Measurements from ENCODE around the gene TBKBP1.

GRCh38 chr17:47698749-47699535, 5.0 kb downstream of the TBKBP1 start:
- peak; percentile 58 to 94 (median 60) for TF ChIP-seq CTCF (IDR thresholded peaks at IDR 0.05)
- no peak for TF ChIP-seq POLR2A (IDR thresholded peaks at IDR 0.05)

Data from ovary (tissue), 3 donors.